GM23338 (cell line): ENCODE results near the gene ADGRD1.

ENCODE experiments used
- CREB1 ChIP-seq: fragments of 250-450 bp; sonication (Bioruptor Pico); IDR thresholded peaks from 2 replicates; pipeline ENCODE4 v1.5.0; 2020; ENCODE audit warnings: low read depth, mild to moderate bottlenecking, moderate library complexity
- CTCF ChIP-seq, 2 experiments: fragments of 200-600 bp in 1 of 2; sonication (generic) in 1 of 2; conservative IDR thresholded peaks; 2 replicates each; pipeline versions ENCODE4 v1.5.1 to v1.6.1; 2016 to 2017; ENCODE audit warnings: antibody characterized with exemption in 2 of 2, low read depth in 2 of 2, mild to moderate bottlenecking in 2 of 2, moderate library complexity in 1 of 2
- EZH2 ChIP-seq: fragments of 200-600 bp; sonication (generic); IDR thresholded peaks from one replicate; pipeline ENCODE4 v1.8.0; 2017; ENCODE audit warnings: antibody characterized with exemption, mild to moderate bottlenecking, low read depth; ENCODE audit not compliant: unreplicated experiment
- EZH2phosphoT487 ChIP-seq: fragments of 200-600 bp; sonication (generic); IDR thresholded peaks from one replicate; pipeline ENCODE4 v1.8.1; 2018; ENCODE audit warnings: antibody characterized with exemption; ENCODE audit not compliant: unreplicated experiment
- JUNB ChIP-seq: IDR thresholded peaks from one replicate; pipeline ENCODE4 v1.6.1; 2016; ENCODE audit warnings: antibody characterized with exemption; ENCODE audit not compliant: unreplicated experiment
- NANOG ChIP-seq: IDR thresholded peaks from 2 replicates; pipeline ENCODE4 v1.6.1; 2016; ENCODE audit warnings: antibody characterized with exemption, borderline replicate concordance
- POLR2AphosphoS5 ChIP-seq: IDR thresholded peaks from 2 replicates; pipeline ENCODE4 v1.6.1; 2016; ENCODE audit warnings: antibody characterized with exemption, low read depth
- REST ChIP-seq: IDR thresholded peaks from one replicate; pipeline ENCODE4 v1.6.1; 2018; ENCODE audit warnings: antibody characterized with exemption; ENCODE audit not compliant: unreplicated experiment
- STAT1 ChIP-seq: IDR thresholded peaks from one replicate; pipeline ENCODE4 v1.6.1; 2016; ENCODE audit warnings: antibody characterized with exemption; ENCODE audit not compliant: unreplicated experiment
- ZNF114 ChIP-seq: fragments of 250-450 bp; sonication (Bioruptor Pico); IDR thresholded peaks from 2 replicates; pipeline ENCODE4 v1.5.0; 2020; ENCODE audit warnings: mild to moderate bottlenecking, moderate library complexity
- ZNF331 ChIP-seq: fragments of 250-450 bp; sonication (Bioruptor Pico); IDR thresholded peaks from 2 replicates; pipeline ENCODE4 v1.5.0; 2020; ENCODE audit warnings: low read depth, mild to moderate bottlenecking, moderate library complexity
- ZNF462 ChIP-seq: fragments of 250-450 bp; sonication (Bioruptor Pico); IDR thresholded peaks from 2 replicates; pipeline ENCODE4 v1.5.0; 2020; ENCODE audit warnings: mild to moderate bottlenecking, moderate library complexity
- TF ChIP-seq, protein P1 (sequence below): IDR thresholded peaks from 2 replicates; pipeline ENCODE4 v1.6.1; 2016; ENCODE audit warnings: antibody characterized with exemption

GRCh38 chr12:130904064-130904463 is 49.6 kb upstream of the ADGRD1 start:
- TF ChIP-seq EZH2 (no peak), CTCF (conservative IDR thresholded peaks at IDR 0.05; ENCODE audit: low read depth in 2 of 2) (no peak), REST (no peak), POLR2AphosphoS5 (no peak), JUNB (no peak), EZH2phosphoT487 (no peak), CREB1 (CRISPR knock-in tag) (no peak), ZNF114 (no peak), STAT1 (no peak), ZNF331 (no peak), NANOG (no peak), ZNF462 (CRISPR knock-in tag) (no peak)
- TF ChIP-seq, protein P1, sequence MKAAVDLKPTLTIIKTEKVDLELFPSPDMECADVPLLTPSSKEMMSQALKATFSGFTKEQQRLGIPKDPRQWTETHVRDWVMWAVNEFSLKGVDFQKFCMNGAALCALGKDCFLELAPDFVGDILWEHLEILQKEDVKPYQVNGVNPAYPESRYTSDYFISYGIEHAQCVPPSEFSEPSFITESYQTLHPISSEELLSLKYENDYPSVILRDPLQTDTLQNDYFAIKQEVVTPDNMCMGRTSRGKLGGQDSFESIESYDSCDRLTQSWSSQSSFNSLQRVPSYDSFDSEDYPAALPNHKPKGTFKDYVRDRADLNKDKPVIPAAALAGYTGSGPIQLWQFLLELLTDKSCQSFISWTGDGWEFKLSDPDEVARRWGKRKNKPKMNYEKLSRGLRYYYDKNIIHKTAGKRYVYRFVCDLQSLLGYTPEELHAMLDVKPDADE: no peak
